Islet precursor cell (in vitro differentiated cells): ENCODE measurements around the gene ARF5.
A peak's percentile ranks its signal among the peaks of the same experiment; 100 is the strongest.

ENCODE experiments used
- DNase-seq: peaks from one replicate; pipeline ENCODE4 v3.0.0-alpha.2; 2018

ARF5 gene

DNA sequence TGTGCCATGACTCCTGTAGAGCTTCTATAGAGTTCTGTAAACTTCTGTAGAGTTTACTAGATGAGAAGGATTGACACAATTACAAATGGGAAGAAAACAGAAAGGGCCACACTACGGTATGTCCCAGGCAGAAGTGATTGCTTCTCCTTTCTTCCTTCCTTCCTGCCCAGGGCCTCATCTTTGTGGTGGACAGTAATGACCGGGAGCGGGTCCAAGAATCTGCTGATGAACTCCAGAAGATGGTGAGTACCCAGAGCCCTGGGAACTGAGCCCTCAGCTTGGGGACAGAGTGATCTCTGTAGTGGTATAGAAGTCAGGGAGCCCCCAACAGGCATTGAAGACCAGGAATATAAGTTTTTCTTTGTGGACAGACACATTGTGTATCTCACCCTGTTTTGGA is 1.7 kb downstream of the ARF5 start:
- no peak for DNase-seq

DNA sequence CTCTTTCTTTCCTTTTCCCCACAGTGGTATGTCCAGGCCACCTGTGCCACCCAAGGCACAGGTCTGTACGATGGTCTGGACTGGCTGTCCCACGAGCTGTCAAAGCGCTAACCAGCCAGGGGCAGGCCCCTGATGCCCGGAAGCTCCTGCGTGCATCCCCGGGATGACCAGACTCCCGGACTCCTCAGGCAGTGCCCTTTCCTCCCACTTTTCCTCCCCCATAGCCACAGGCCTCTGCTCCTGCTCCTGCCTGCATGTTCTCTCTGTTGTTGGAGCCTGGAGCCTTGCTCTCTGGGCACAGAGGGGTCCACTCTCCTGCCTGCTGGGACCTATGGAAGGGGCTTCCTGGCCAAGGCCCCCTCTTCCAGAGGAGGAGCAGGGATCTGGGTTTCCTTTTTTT is 3.0 kb downstream of the ARF5 start:
- DNase-seq, result no peak

DNA sequence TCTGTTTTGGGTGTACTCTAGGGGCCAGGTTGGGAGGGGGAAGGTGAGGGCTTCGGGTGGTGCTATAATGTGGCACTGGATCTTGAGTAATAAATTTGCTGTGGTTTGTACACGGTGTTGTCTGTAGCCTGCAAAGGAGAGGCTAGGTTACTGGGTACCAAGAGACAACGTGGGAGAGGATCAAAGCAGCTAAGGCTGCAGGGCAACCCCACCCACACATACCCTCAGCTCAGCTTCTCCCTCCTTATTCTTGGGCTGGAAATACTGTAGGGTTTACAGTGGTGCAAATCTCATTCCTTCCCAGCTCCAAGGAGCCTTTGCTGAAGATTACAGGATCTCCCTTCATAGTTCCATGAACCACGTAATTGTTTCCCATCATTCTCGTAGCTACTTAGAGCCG is 3.4 kb downstream of the ARF5 start:
- DNase-seq, result no peak

DNA sequence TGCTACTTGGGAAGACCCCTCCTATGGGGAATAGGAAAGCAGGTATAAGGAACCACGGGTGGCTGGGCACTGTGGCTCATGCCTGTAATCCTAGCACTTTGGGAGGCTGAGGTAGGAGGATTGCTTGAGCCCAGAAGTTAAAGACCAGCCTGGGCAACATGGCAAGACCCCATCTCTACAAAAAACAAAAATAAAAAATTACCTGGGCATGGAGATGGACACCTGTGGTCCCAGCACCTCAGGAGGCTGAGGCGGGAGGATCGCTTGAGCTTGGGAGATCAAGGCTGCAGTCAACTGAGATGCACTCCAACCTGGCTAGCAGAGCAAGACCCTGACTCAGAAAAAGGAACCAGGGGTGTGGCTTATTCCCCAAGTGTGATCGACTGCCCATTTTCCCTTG is 4.3 kb downstream of the ARF5 start:
- DNase-seq, result no peak

DNA sequence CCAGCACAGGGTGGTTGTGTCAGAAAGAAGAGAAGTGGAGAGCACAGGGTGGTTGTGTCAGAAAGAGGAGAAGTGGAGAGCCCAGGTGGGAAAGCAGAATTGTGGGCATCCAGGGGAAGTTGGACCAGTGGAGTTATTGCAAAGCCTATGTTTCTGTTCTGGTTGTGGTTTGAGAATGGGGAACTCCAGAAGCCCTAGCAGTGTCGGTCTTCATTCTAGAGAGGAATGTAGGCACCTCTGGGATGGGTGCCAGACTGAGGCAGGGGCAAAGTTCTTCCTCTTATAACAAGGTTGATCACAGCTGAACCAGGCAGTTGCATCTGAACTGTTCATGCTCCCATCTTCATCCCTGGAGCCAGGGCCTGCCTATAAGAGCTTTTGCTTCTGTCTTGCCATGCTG is 6.3 kb downstream of the ARF5 start:
- DNase-seq, result no peak

DNA sequence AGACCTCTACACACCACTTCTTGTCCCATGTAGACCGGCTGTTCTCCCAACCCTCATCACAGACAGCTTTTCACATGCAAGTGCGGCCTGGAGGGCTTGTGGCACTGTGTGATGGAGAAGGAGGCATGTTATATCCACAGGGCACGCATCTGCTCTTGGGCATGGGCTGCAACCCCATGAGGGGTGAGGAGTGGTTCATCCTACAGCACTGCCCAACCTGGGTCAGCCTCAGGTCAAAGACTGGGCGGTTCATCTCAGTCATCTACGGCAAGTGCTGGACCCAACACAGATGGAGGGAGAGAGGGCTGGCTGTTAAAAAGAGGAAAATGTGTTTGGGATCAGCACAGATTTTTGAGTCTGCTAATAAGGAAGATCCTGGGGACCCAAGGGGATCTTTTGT is 7.5 kb downstream of the ARF5 start:
- no peak for DNase-seq

DNA sequence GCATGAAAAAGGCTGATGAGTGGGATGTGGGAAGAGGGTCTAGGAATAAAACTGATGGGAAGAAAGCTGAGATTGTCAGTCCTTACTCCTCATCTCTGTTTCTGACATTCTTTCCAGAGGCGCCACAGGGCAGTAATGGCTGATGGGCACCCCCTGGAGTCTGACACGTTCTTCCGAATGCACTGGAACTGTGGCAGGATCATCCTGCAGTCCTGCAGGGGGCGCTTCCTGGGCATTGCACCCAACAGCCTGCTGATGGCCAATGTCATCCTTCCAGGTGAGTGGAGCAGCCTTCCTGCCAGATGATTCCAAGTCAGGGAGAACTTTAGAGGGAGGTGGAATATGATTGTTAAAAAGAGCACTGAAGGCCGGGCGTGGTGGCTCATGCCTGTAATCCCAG is 10.1 kb downstream of the ARF5 start:
- DNase-seq, result peak; percentile 73

DNA sequence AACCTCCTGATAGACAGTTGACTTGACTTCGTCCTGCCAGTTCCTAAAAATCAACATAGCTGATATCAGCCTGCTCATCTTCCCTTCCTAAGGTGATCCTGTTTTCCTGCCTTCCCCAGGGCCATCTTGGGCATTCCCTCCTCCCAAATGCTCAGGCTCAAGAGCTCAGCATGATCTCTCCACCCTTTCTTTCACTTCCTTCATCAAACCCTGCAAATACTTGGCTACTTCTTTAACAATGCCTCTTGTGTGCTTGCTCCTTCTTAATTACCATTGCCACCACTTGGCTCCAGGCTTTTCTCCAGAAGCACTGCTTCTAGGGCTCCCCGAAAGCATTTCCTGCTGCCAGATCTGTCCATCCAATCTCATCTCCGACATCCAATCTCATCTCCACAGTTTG is 12.7 kb downstream of the ARF5 start:
- DNase-seq, result no peak

DNA sequence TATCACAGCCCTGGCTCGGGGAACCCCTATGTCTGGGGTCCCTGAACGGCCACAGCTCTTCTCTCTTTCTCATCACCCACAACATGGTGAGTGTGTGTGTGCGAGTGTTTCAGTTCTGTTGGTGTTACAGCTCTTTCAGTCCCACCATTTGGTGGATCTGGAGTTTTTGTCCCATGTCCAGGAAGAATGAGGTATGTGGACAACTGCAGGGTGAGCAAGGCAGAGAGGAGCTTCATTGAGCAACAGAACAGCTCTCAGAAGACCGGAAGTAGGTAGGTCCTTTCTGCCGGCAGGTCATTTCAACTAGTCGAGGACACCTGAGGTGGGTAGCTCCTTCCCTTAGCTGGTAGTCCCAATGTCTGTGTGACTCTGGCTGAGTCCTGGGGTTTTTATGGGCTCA is 20.2 kb downstream of the ARF5 start:
- DNase-seq, result no peak

DNA sequence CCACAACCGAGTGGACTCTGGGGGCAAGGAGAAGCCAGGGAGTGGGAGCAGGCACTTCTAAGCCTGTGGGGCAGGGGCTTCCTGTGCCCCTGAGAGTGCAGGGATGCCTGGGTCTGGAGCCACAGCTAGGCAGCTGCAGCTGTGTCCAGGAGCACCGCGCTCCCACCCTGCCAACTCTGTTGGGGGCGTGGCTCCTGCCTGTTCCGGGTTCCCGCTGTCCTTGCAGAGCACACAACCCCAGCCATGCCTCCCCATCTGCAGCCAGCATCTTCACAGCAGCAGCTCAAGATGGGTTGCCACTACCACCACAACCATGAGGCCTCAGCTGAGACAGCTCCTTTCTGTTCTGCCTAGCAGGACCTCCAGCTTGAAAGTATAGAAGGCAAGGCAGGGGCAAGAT is 21.1 kb downstream of the ARF5 start:
- DNase-seq, result no peak

DNA sequence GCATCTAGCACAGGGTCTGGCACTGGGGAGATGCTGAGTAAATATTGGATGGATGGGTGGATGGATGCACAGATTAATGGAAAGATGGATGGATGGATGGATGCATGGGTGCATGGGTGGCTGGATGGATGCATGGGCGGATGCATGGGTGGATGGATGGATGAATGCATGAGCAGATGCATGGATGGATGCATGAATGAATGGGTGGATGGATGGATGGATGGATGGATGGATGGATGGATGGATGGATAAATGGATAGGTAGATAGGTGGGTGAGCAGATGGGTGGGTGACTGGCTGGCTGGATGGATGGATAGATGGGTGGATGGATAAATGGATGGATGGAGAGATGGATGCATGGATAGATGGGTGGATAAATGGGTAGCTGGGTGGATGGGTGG is 24.1 kb downstream of the ARF5 start:
- DNase-seq, result no peak

DNA sequence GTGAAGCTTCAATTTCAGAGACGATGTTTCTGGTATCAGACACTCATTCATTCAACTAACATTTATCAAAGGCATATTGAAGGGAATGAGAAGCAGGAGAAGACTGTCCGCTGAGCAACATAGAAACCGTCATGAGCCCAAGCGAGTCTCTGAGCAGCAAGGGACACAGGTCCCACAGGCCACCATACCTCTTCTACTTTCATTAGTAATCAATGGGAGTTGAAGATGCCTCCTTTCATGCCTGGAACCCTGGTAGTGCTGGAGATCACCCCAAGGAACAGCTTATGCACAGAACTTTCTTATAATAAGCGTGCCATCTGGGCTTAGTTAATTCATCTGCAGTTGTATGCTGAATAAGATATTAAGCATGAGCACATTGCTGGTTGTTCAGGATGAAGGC is 28.5 kb downstream of the ARF5 start:
- DNase-seq, result no peak

DNA sequence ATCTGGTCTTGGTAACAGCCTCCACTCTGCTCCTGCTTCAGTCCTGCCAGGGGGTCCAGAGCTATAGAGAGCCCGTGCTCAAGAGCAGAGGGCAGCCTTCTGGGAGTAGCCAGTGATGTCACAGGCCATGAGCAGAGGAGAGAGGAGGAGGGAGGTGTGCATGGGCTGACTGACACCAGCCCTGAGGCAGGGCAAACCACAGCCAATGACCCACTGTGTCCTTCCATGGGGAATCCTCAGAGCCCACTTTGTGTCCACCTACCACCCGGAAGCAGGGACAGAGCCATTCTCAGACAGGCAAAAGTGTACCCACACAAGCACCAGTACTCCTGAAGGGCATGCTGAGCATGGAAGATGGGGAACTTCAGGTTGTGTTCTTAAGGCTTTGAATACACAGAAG is 29.8 kb downstream of the ARF5 start, which contains the start of gene PAX4:
TSS of gene PAX4 (minus strand) at position 101 of the 400 bp plus-strand sequence. CDS start 2,214 bp downstream, outside the sequence.
- DNase-seq, result no peak

DNA sequence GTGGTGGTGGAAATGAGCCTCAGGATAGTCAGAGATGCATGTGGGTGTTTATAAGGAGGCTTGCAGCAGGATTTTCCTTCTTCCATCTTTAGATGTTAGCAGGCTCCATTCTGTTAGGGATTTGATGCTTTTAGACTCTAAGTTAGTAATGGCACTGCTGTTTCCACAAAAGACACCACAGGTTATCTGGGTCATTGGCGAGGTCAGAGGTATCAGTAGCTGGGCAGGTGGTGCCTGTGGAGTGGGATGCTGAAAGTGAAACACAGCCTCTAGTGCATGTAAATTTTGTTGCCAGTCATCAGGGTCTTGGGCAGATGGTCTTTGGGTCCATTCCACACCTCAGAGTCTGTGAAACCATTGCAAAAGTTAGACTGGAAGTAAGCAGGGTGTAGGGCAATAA is 30.6 kb downstream of the ARF5 start:
- no peak for DNase-seq

DNA sequence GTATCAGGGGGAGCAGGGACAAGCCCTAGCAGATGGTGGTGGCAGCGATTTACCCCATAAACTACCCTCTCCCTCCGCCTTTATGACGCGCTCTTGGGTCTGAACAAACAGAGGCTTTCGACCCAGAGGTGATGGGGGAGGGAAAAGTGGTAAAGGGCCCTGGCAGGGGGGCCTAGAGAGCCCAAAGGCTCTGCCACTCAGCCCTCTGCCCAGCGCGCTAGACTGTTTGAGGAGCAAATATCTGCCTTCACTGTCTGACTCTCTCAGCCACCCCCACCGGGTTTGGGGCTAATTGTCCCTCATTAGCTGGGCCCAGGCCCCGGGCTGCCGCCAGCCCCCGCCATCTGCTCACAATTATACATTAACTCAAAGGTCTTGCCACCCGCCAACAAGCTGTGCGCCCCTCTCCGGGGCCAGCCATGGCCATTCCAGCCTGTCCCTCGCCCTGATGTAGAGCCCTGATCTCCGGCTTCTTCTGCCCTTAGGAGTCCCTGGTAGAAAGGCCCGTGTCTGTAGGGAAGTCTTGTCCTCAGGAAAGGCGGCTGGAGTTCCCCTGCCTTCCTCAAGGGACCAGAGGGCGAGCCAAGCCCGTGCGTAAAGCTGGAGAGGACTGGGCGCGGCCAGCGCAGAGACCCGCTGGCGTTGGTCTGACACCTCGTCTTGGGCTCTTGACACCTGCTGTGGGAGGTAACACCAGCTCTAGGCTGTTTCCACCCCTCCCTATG is 31.6 kb downstream of the ARF5 start:
- DNase-seq, result no peak

DNA sequence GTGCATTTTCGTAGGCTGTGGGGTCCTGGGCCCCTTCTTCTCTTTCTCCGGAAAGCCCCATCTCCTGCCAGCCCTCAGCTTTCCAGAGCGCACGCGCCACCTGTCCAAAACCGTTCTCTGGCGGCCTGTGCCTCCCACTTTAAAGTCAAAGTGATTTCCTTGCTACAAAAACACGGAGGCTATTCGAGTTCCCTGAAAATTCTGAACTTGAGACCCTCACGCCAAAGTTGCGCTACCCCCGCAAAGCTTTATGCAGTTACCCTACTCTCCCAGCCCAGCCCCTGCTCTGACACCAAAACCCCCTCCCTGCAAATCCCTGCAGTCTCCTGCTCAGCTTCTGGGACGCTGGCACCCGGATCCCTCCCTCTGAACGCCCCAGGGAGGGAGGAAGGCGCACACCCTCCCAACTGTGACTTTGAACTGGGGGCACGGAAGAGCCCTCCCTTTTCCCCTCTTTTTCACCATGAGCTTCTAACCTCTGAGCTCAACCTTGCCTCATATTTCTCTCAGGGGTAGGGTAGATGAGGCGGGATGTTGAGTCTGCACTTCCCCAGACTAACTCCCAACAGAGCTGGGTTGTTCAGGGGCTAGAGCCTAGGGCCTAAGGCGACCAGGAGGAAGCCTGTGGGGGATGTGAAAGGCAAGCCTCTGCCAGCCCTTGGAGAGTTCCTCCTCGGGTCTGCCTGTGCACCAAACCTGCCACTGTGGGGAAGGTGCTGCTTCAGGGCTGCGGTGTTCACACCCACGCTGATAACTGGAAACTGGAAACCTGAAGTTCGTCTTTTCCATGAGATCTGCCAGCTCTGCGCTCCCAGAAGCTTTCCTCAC is 32.4 kb downstream of the ARF5 start:
- DNase-seq, result no peak

DNA sequence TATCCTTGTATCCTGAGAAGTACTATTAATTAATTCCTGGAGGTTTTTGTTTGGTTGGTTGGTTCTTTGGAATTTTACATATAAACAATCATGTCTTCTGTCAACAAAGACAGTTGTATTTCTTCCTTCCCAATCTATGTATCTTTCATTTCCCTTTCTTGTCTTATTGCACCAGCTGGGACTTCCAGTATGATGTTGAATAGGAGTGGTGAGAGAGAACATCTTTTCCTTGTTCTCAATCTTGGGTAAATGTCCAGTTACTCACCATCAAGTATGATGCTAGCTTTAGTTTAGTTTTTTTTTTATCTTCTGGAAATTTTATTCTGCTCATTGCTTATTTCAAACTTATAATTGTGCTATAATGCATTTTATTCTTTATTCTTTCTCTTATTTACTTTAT is 37.1 kb downstream of the ARF5 start:
- no peak for DNase-seq

DNA sequence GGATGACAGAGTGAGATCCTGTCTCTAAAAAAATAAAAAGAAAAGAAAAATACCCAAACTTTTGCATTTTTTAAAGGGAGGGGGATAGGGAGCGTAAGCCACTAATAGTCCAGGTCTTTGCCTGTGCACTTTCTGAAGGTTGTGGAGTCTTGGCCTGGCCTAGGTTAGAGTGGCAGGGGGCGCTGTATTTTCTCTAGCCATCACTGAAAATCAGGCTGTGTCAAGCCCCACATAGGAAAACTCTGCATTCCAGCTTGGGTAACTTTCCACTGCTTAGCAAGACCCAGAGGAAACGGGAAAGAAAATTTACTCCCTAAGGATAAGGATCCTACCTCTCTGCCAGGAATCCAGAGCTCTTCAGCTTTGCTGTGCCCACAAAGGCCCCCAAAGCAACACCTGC is 40.2 kb downstream of the ARF5 start:
- DNase-seq, result peak; percentile 69

DNA sequence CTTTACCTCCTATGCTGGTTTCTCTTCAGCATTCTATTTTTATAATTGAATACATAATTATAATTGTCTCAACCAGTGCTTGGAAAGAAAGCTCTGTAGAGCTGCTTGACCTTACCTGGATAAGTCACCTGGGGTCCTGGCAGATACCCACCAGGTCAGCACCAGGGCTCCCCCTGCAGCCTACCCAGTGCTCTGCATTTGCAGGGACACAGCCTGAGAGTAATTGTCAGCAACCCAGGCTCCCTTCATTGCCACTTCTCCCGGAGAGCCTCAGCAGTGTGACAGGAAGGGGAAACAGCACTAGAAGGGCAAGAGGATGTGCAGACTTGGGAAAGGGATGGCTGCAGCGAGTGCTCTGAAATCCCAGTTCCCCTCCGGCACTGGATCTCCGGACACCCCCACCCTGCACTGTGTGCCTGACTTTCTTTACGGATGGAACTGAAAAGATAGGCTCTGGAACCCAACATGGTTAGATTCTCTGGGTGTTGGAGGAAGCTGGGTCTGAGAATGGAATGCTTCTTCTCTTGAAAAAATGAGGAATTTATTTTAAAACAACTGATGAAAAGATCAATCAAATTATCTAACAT is 41.1 kb downstream of the ARF5 start:
- DNase-seq, result peak; percentile 93

DNA sequence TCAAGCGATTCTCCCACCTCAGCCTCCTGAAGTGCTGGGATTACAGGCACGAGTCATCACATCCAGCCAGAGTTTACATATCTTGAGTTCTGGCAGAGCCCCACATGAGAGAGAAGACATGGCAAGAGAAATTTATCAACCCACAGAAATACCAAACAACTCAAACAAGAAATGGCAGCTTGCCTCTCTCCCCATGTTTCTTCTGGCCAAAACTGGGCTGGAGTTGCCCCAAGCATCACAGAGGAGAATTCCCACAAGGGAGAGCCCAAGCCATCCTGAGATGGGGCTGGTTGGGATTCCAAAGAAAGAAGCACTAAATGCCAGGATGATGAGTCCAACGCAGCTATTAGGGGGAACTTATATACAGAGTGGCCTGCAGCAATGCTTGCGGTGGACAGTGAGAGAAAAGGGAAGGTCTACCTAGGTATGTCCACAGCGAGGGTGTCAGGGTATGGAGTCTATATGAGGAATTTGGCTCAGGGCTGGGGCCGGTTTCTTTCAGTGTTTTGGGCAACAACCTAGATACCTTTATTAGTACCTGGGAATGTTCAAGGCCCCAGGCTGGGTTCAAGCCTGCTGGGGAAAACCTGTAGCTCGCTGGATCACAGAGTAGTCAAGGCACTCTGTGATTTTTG is 44.2 kb downstream of the ARF5 start:
- DNase-seq, result peak; percentile 83

DNA sequence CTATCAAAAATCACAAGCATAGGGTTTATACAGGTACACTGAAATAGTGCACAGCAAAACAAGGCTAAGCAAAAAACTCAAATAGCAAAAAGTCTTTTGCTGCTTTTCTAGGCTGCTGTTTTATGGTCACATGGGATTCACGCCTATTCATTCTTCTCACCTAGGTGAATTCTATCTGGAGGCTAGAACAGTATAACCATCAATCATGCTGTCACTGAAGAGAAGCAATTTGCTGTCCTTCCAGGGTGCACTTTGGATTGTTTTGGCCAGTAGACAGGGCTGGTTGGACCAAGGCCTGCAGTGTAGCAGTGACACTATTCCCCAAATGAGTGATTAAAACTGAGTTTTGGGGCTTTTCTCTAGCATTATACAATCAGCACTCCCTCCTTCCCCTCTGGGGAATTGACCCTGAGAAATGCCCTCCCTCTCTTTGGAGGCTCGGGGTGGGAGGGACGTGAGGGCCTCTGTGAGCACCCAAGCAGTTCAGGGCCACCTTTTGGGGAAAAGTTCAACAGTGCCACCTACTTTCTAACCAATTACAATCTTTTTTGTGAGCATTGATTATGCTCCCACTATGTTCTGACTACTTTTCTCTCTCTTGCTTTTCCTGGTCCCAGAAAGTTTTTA is 47.6 kb downstream of the ARF5 start:
- DNase-seq, result no peak

DNA sequence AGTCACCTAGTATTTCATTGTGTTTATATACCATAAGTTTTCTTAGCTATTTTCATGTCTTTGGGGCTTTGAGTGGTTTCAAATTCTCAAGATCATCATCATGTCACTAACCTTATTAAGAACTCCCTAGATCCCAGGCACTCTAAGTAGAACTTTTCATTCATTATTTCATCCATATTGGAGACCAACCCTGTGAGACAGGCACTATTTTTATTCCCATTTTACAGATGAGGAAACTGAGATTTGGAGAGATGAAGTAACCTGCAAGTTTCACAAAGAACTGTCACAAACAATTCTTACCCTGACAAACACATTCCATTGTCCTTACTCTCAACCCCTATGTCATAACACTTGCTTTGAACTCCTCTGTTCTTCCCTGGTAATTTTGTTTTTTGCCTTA is 50.0 kb downstream of the ARF5 start:
- DNase-seq, result no peak
